ENCODE data around the gene MFGE8. TPM values are rescaled to one million over a fixed set of nuclear protein-coding genes. Genes with fewer than 3 reads are reported as not detected.

MFGE8 gene, protein sequence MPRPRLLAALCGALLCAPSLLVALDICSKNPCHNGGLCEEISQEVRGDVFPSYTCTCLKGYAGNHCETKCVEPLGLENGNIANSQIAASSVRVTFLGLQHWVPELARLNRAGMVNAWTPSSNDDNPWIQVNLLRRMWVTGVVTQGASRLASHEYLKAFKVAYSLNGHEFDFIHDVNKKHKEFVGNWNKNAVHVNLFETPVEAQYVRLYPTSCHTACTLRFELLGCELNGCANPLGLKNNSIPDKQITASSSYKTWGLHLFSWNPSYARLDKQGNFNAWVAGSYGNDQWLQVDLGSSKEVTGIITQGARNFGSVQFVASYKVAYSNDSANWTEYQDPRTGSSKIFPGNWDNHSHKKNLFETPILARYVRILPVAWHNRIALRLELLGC
- not detected in 2 replicates for total RNA-seq (2014; rRNA removed; shearing (Covaris generic); ENCODE audit: low replicate concordance)

DNA sequence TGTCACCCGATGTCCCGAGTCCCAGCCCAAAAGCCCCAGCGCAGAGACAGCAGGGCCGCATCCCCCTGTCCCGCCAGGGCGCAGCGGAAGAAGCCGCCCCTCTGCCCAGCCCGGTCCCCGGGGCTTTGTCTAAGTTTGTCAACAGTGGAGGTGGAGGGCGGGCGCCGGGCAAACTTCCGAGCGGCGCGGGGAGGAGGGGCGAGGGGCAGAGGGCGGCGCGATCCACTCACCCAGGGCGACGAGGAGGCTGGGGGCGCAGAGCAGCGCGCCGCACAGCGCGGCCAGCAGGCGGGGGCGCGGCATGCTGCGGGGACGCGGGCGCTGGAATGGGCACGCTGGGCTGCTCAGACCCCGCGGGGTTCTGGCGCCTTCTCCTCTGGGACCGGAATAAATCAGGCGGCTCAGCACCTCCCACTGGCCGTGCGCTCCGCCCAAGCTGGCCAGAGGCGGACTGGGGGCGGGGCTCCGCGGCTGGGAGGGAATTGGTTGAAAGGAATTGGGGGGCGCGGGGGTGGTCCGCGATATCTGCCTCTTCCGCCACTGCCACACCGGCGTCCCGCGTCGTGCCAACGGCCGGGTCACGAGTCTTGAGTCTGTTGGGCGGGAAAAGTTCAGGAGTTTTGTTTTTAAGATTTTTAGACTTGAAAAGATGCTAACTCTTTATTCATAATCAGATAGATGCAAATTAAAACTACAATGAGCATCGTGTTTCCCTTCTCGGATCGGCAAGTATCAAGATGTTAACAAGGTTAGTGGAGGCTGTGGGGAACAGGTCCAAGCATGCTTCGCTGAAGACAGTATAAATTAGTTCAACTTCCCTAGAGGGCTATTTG lies at the start of gene MFGE8:
Gene MFGE8, minus strand, starts transcription at position 363 of the 833 bp plus-strand sequence. Its CDS starts 60 bp downstream, at position 303.
- Histone ChIP-seq H3K4me2 (ENCODE audit: low read depth, low read length, poor library complexity, severe bottlenecking) (peak within 1 kb of the TSS; percentile 85), H3K4me1 (ENCODE audit: low read length) (peaks cover 13% of the 10 kb centered on the region), H3K9ac (ENCODE audit: low read length) (peak within 1 kb of the TSS; percentile 51), H3K36me3 (ENCODE audit: insufficient read depth, low read length) (no peaks in the 10 kb centered on the region), H3K27me3 (ENCODE audit: low read length) (no peaks in the 10 kb centered on the region), H3K27ac (ENCODE audit: low read length) (no peak within 1 kb of the TSS), H3K4me3 (ENCODE audit: low read length) (peak within 1 kb of the TSS; percentile 69), H4K20me1 (ENCODE audit: insufficient read depth, low read depth, low read length) (no peaks in the 10 kb centered on the region), H2AFZ (ENCODE audit: low read length) (peak within 1 kb of the TSS; percentile 89), H3K9me3 (ENCODE audit: low read length) (no peaks in the 10 kb centered on the region), H3K9me2 (replicated peaks; ENCODE audit: insufficient read depth, low read length) (no peaks in the 10 kb centered on the region), H3K79me2 (ENCODE audit: low read length) (no peaks in the 10 kb centered on the region)
- DNase-seq = peak; percentile 47

DNA sequence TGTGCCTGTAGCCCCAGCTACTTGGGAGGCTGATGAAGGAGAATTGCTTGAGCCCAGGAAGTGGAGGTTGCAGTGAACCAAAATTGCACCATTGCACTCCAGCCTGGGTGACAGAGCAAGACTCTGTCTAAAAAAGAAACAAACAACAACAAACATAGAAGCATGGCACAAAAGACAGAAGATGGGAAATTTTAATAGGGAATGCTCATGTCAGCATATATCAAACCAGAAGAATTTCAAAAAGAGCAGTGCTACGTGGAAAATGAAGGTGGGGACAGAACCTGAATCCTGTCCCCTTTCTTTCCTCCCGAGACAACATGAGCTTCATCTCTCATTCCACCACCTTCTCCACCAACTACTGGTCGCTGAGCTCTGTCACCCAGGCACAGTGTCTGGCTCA lies 46.3 kb upstream of the MFGE8 start:
- no peak overlapping the region for H3K9ac ChIP-seq (ENCODE audit: low read length)

DNA sequence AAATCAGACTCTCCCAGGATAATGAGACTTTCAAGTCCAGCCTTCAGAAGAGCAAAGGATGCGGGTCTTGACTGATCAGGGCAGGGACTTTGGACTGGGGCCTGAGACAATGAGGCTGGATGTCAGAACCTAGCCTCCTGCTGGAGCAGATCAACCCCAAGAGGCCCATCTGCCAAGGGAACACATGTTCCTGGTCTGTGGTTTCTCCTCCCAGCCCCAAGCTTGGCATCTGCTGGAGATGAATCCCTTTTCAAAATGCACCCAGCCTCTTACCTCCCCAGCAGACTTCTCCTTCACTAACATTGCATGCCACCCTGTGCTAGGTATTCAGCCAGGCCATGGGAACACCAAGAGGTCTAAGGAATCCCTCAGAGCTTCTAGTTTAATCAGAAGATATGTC lies 43.7 kb upstream of the MFGE8 start:
- Histone ChIP-seq H3K4me2 (ENCODE audit: low read depth, low read length, poor library complexity, severe bottlenecking) (no peak overlapping the region), H3K4me3 (ENCODE audit: low read length) (no peak overlapping the region), H3K36me3 (ENCODE audit: insufficient read depth, low read length) (no peaks in the 10 kb centered on the region), H2AFZ (ENCODE audit: low read length) (no peak overlapping the region), H3K4me1 (ENCODE audit: low read length) (peaks cover 7% of the 10 kb centered on the region), H3K9me2 (replicated peaks; ENCODE audit: insufficient read depth, low read length) (no peaks in the 10 kb centered on the region), H4K20me1 (ENCODE audit: insufficient read depth, low read depth, low read length) (no peaks in the 10 kb centered on the region), H3K27ac (ENCODE audit: low read length) (no peak overlapping the region), H3K9me3 (ENCODE audit: low read length) (no peaks in the 10 kb centered on the region), H3K27me3 (ENCODE audit: low read length) (no peaks in the 10 kb centered on the region), H3K79me2 (ENCODE audit: low read length) (no peaks in the 10 kb centered on the region), H3K9ac (ENCODE audit: low read length) (no peak overlapping the region)
- DNase-seq = no peak

More for the DNA sequence above, 46.3 kb upstream of the MFGE8 start:
- Histone ChIP-seq H3K27ac (ENCODE audit: low read length) (no peak overlapping the region), H3K4me2 (ENCODE audit: low read depth, low read length, poor library complexity, severe bottlenecking) (no peak overlapping the region), H3K4me1 (ENCODE audit: low read length) (peaks cover 3% of the 10 kb centered on the region), H3K4me3 (ENCODE audit: low read length) (no peak overlapping the region), H3K79me2 (ENCODE audit: low read length) (no peaks in the 10 kb centered on the region), H2AFZ (ENCODE audit: low read length) (no peak overlapping the region), H3K36me3 (ENCODE audit: insufficient read depth, low read length) (no peaks in the 10 kb centered on the region), H3K27me3 (ENCODE audit: low read length) (no peaks in the 10 kb centered on the region), H4K20me1 (ENCODE audit: insufficient read depth, low read depth, low read length) (no peaks in the 10 kb centered on the region), H3K9me3 (ENCODE audit: low read length) (no peaks in the 10 kb centered on the region), H3K9me2 (replicated peaks; ENCODE audit: insufficient read depth, low read length) (no peaks in the 10 kb centered on the region)
- DNase-seq = no peak

DNA sequence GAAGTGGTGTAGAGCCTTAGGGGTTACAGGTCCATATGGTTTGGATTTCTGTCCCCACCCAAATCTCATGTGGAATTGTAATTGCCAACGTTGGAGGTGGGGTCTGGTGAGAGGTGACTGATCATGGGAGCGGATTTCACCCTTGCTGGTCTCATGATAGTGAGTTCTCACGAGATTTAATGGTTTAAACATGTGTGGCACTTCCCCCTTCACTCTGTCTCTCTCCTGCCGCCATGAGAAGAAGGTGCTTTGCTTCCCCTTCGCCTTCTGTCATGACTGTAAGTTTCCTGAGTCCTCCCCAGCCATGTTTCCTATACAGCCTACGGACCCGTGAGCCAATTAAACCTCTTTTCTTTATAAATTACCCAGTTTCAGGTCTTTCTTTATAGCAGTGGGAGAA lies 43.1 kb upstream of the MFGE8 start:
- Histone ChIP-seq H4K20me1 (ENCODE audit: insufficient read depth, low read depth, low read length) (no peaks in the 10 kb centered on the region), H3K27me3 (ENCODE audit: low read length) (no peaks in the 10 kb centered on the region), H3K27ac (ENCODE audit: low read length) (no peak overlapping the region), H3K9ac (ENCODE audit: low read length) (no peak overlapping the region), H3K4me3 (ENCODE audit: low read length) (no peak overlapping the region), H3K4me1 (ENCODE audit: low read length) (peaks cover 7% of the 10 kb centered on the region), H3K79me2 (ENCODE audit: low read length) (no peaks in the 10 kb centered on the region), H2AFZ (ENCODE audit: low read length) (no peak overlapping the region), H3K36me3 (ENCODE audit: insufficient read depth, low read length) (no peaks in the 10 kb centered on the region), H3K4me2 (ENCODE audit: low read depth, low read length, poor library complexity, severe bottlenecking) (no peak overlapping the region), H3K9me3 (ENCODE audit: low read length) (no peaks in the 10 kb centered on the region), H3K9me2 (replicated peaks; ENCODE audit: insufficient read depth, low read length) (no peaks in the 10 kb centered on the region)
- DNase-seq = no peak

DNA sequence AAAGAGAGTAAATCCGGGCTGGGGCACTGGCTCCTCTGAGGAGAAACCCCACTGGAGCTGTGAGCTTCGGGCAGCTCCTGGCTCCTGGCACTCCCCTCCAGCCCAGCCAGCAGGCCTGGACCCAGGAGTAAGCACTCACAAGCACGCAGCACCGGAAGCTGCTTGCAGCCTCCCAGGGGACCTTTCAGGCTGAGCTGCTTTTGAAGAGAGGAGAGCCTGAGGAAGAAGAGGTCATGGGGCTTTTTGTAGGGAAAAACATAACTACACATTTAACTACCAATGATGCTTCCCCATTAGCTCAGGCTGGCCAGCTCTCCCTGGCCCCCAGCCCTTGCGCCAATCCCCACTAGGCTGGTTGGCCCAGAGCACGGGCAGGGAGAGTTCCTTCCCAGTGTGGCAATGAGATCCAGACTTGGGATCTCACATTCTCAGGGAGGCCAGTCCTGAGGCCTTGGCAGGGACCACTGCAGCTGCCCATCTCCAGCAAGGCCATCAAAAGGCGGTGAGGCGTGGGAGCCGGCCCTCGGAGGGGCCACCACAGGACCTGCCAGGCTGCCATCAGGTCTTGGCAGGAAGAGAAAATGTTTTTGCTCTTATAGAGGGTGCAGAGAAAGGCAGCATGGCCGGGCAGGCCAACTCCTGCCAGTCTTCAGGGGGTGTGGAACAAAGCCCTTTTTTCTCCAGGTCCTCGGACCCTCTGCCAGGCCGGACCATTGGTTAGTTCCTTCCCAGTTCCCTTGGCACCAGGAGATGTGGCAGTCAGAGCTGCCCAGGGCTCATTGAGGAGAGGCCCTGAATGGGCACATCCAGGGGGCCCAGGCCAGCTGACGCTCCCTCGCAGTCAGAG lies 41.5 kb upstream of the MFGE8 start:
- Histone ChIP-seq H3K4me2 (ENCODE audit: low read depth, low read length, poor library complexity, severe bottlenecking) (no peak overlapping the region), H3K9ac (ENCODE audit: low read length) (no peak overlapping the region), H2AFZ (ENCODE audit: low read length) (0 out of 2 replicates have a peak overlapping the region, but pooled peaks have one; percentile 36)

DNA sequence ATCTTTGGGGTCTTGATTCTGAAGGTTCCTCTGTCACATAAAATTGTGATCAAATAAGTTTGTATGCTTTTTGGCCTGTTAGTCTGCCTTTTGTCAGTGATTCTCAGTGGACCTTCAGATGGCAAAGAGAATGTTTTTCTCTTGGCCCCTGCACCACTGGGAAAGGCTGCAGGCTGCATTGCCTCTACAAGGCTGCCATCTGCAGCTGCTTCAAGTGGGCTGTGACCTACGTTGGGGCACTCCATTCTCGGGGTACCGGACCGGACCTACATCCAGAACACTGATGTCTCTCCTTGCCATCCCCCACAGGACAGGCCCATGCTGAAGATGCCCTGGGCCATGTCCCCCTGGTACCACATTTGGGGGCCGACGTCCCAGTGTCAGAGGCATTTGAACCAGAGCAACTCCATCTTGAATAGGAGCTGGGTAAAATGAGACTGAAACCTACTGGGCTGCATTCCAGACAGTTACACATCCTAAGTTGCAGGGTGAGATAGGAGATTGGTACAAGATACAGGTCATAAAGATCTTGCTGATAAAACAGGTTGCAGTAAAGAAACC lies 37.5 kb upstream of the MFGE8 start:
- Histone ChIP-seq H3K79me2 (ENCODE audit: low read length) (no peaks in the 10 kb centered on the region), H3K36me3 (ENCODE audit: insufficient read depth, low read length) (no peaks in the 10 kb centered on the region), H3K27me3 (ENCODE audit: low read length) (no peaks in the 10 kb centered on the region), H3K27ac (ENCODE audit: low read length) (no peak overlapping the region), H3K9me3 (ENCODE audit: low read length) (no peaks in the 10 kb centered on the region), H3K4me2 (ENCODE audit: low read depth, low read length, poor library complexity, severe bottlenecking) (no peak overlapping the region), H3K4me1 (ENCODE audit: low read length) (peaks cover 7% of the 10 kb centered on the region), H2AFZ (ENCODE audit: low read length) (no peak overlapping the region), H3K4me3 (ENCODE audit: low read length) (no peak overlapping the region), H3K9me2 (replicated peaks; ENCODE audit: insufficient read depth, low read length) (no peaks in the 10 kb centered on the region), H4K20me1 (ENCODE audit: insufficient read depth, low read depth, low read length) (no peaks in the 10 kb centered on the region), H3K9ac (ENCODE audit: low read length) (no peak overlapping the region)
- no peak for DNase-seq

More for the DNA sequence above, 41.5 kb upstream of the MFGE8 start:
- H3K4me3 ChIP-seq (ENCODE audit: low read length) = no peak overlapping the region
- H3K27ac ChIP-seq (ENCODE audit: low read length) = no peak overlapping the region
- no peaks in the 10 kb centered on the region for H3K9me3 ChIP-seq (ENCODE audit: low read length)
- no peaks in the 10 kb centered on the region for H4K20me1 ChIP-seq (ENCODE audit: insufficient read depth, low read depth, low read length)
- H3K79me2 ChIP-seq (ENCODE audit: low read length) = no peaks in the 10 kb centered on the region
- peaks cover 7% of the 10 kb centered on the region for H3K4me1 ChIP-seq (ENCODE audit: low read length)
- H3K27me3 ChIP-seq (ENCODE audit: low read length) = no peaks in the 10 kb centered on the region
- H3K9me2 ChIP-seq (replicated peaks; ENCODE audit: insufficient read depth, low read length) = no peaks in the 10 kb centered on the region
- peak; percentile 54 for DNase-seq
- no peaks in the 10 kb centered on the region for H3K36me3 ChIP-seq (ENCODE audit: insufficient read depth, low read length)

DNA sequence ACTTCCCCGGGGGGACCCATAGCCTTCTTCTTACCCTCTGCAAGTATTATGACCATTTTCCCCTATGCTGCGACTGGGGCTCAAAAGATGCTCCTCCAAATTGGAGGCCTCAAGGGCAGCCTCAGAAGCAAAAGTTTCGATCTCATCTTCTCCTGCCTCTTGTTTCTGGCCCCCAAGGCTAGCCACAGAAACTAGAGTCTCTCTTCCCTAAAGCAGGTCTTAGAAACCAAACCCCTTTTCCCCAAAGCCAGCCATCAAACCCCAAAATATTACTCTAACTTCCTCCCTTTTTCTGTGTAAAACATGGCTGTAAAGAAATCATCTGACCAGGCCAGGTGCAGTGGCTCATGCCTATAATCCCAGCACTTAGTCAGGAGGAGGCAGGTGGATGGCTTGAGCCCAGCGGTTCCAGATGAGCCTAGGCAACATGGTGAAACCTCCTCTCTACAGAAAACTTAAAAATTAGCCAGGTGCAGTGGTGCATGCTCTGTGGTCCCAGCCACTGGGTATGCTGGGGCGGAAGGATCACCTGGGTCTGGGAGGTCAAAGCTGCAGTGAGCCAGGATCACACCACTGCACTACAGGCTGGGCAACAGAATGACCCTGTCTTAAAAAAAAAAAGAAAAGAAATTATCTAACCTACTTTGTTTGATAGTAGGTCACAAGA lies 36.7 kb upstream of the MFGE8 start:
- Histone ChIP-seq H3K4me1 (ENCODE audit: low read length) (peaks cover 7% of the 10 kb centered on the region), H3K36me3 (ENCODE audit: insufficient read depth, low read length) (no peaks in the 10 kb centered on the region), H3K9me3 (ENCODE audit: low read length) (no peaks in the 10 kb centered on the region), H3K9ac (ENCODE audit: low read length) (no peak overlapping the region), H3K4me2 (ENCODE audit: low read depth, low read length, poor library complexity, severe bottlenecking) (no peak overlapping the region), H3K79me2 (ENCODE audit: low read length) (no peaks in the 10 kb centered on the region), H3K4me3 (ENCODE audit: low read length) (no peak overlapping the region), H3K27ac (ENCODE audit: low read length) (no peak overlapping the region), H3K27me3 (ENCODE audit: low read length) (no peaks in the 10 kb centered on the region), H4K20me1 (ENCODE audit: insufficient read depth, low read depth, low read length) (no peaks in the 10 kb centered on the region), H2AFZ (ENCODE audit: low read length) (no peak overlapping the region), H3K9me2 (replicated peaks; ENCODE audit: insufficient read depth, low read length) (no peaks in the 10 kb centered on the region)
- no peak for DNase-seq
